ENCODE results near the gene DDX4. TPM values are rescaled to one million over a fixed set of nuclear protein-coding genes. Genes with fewer than 3 reads are reported as not detected.

DDX4 gene
- total and polyA plus RNA-seq, 9 of the 15 experiments (the other 6 are each of a cell fraction or from before 2014, with no cell fraction given), result not detected

DNA sequence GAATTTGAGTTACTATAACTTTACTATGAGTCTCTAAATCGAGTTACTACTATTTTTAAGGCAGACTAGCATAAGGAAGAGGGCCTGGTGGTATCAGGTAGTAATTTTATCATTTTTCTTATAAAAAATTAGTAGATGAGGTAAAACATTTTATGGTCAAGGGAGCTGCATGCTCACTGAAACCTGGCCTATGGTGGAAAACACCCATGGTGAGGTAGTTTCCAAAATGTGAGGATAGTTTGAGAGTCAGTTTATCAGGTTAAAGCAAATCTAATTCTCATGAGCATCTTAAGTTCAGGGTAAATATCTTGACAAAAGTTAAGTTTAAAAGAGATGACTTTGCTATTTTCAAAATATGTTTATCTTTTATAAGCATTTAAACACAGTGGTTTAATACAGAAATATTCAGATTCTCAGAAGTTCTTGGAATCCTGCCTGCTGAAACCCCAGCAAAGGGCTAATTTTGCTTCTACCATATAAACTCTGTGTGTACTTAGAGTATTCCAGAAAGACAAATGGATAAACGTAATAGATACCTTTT lies 10.0 kb downstream of the DDX4 start (continued):
- TF ChIP-seq GABPB2 (CRISPR knock-in tag; conservative IDR thresholded peaks at IDR 0.05), result no peak
- TF ChIP-seq TAF1 (IDR thresholded peaks at IDR 0.05; ENCODE audit: control insufficient read depth, extremely low read depth, insufficient read depth, low read length, severe bottlenecking), result no peak
- peak; percentile 54 for TF ChIP-seq ZNF316 (IDR thresholded peaks at IDR 0.05)
- TF ChIP-seq MAFG (tag; conservative IDR thresholded peaks at IDR 0.05), result 0 out of 2 replicates have a peak, but pooled peaks have one; percentile 11
- peak; percentile 17; the same call in 1 of the 2 replicates for TF ChIP-seq C11orf30 (IDR thresholded peaks at IDR 0.05; ENCODE audit: low read depth)
- TF ChIP-seq, protein P1, sequence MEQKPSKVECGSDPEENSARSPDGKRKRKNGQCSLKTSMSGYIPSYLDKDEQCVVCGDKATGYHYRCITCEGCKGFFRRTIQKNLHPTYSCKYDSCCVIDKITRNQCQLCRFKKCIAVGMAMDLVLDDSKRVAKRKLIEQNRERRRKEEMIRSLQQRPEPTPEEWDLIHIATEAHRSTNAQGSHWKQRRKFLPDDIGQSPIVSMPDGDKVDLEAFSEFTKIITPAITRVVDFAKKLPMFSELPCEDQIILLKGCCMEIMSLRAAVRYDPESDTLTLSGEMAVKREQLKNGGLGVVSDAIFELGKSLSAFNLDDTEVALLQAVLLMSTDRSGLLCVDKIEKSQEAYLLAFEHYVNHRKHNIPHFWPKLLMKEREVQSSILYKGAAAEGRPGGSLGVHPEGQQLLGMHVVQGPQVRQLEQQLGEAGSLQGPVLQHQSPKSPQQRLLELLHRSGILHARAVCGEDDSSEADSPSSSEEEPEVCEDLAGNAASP (IDR thresholded peaks at IDR 0.05), result no peak
- TF ChIP-seq, protein P2, sequence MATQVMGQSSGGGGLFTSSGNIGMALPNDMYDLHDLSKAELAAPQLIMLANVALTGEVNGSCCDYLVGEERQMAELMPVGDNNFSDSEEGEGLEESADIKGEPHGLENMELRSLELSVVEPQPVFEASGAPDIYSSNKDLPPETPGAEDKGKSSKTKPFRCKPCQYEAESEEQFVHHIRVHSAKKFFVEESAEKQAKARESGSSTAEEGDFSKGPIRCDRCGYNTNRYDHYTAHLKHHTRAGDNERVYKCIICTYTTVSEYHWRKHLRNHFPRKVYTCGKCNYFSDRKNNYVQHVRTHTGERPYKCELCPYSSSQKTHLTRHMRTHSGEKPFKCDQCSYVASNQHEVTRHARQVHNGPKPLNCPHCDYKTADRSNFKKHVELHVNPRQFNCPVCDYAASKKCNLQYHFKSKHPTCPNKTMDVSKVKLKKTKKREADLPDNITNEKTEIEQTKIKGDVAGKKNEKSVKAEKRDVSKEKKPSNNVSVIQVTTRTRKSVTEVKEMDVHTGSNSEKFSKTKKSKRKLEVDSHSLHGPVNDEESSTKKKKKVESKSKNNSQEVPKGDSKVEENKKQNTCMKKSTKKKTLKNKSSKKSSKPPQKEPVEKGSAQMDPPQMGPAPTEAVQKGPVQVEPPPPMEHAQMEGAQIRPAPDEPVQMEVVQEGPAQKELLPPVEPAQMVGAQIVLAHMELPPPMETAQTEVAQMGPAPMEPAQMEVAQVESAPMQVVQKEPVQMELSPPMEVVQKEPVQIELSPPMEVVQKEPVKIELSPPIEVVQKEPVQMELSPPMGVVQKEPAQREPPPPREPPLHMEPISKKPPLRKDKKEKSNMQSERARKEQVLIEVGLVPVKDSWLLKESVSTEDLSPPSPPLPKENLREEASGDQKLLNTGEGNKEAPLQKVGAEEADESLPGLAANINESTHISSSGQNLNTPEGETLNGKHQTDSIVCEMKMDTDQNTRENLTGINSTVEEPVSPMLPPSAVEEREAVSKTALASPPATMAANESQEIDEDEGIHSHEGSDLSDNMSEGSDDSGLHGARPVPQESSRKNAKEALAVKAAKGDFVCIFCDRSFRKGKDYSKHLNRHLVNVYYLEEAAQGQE (IDR thresholded peaks at IDR 0.05; ENCODE audit: borderline replicate concordance), result no peak
- TF ChIP-seq, protein P2 (CRISPR knock-in tag; IDR thresholded peaks at IDR 0.05; ENCODE audit: low read depth), result no peak
- no peak for TF ChIP-seq ZKSCAN8 (CRISPR knock-in tag; IDR thresholded peaks at IDR 0.05)
- TF ChIP-seq, protein P3, sequence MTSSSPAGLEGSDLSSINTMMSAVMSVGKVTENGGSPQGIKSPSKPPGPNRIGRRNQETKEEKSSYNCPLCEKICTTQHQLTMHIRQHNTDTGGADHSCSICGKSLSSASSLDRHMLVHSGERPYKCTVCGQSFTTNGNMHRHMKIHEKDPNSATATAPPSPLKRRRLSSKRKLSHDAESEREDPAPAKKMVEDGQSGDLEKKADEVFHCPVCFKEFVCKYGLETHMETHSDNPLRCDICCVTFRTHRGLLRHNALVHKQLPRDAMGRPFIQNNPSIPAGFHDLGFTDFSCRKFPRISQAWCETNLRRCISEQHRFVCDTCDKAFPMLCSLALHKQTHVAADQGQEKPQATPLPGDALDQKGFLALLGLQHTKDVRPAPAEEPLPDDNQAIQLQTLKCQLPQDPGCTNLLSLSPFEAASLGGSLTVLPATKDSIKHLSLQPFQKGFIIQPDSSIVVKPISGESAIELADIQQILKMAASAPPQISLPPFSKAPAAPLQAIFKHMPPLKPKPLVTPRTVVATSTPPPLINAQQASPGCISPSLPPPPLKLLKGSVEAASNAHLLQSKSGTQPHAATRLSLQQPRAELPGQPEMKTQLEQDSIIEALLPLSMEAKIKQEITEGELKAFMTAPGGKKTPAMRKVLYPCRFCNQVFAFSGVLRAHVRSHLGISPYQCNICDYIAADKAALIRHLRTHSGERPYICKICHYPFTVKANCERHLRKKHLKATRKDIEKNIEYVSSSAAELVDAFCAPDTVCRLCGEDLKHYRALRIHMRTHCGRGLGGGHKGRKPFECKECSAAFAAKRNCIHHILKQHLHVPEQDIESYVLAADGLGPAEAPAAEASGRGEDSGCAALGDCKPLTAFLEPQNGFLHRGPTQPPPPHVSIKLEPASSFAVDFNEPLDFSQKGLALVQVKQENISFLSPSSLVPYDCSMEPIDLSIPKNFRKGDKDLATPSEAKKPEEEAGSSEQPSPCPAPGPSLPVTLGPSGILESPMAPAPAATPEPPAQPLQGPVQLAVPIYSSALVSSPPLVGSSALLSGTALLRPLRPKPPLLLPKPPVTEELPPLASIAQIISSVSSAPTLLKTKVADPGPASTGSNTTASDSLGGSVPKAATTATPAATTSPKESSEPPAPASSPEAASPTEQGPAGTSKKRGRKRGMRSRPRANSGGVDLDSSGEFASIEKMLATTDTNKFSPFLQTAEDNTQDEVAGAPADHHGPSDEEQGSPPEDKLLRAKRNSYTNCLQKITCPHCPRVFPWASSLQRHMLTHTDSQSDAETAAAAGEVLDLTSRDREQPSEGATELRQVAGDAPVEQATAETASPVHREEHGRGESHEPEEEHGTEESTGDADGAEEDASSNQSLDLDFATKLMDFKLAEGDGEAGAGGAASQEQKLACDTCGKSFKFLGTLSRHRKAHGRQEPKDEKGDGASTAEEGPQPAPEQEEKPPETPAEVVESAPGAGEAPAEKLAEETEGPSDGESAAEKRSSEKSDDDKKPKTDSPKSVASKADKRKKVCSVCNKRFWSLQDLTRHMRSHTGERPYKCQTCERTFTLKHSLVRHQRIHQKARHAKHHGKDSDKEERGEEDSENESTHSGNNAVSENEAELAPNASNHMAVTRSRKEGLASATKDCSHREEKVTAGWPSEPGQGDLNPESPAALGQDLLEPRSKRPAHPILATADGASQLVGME (CRISPR knock-in tag; IDR thresholded peaks at IDR 0.05), result no peak
